Spleen (tissue), 11 donors: Measurements from ENCODE around the gene TRABD2B. TPM values are rescaled to one million over a fixed set of nuclear protein-coding genes. Genes with fewer than 3 reads are reported as not detected.

Source experiments
- DNase-seq: peaks from one replicate; pipeline ENCODE4 v3.0.0-alpha.2; 2020
- H3K27ac ChIP-seq, 8 donors: fragments of 200-600 bp; sonication (generic) in 7 of 8; 1 replicate in 4 of 8; 2 replicates in 4 of 8; pipeline versions ENCODE4 v1.5.0 to v1.8.0; 2016 to 2021; ENCODE audit warnings: inconsistent platforms in 4 of 8, mild to moderate bottlenecking in 4 of 8, moderate library complexity in 1 of 8
- H3K27me3 ChIP-seq, 7 donors: fragments of 200-600 bp; sonication (generic) in 6 of 7; replicated peaks in 1 of 7; 1 replicate in 4 of 7; 2 replicates in 3 of 7; pipeline versions ENCODE4 v1.5.0 to v1.8.0; 2016 to 2021; ENCODE audit warnings: inconsistent platforms in 3 of 7, mild to moderate bottlenecking in 1 of 7
- H3K36me3 ChIP-seq, 6 donors: fragments of 200-600 bp; sonication (generic) in 5 of 6; 1 replicate in 4 of 6; 2 replicates in 2 of 6; pipeline versions ENCODE4 v1.5.0 to v1.8.0; 2016 to 2021; ENCODE audit warnings: inconsistent platforms in 2 of 6
- H3K4me1 ChIP-seq, 6 donors: fragments of 200-600 bp; sonication (generic) in 5 of 6; 1 replicate in 3 of 6; 2 replicates in 3 of 6; pipeline versions ENCODE4 v1.5.0 to v1.8.0; 2016 to 2021; ENCODE audit warnings: inconsistent platforms in 3 of 6
- H3K4me3 ChIP-seq, 8 donors: fragments of 200-600 bp; sonication (generic) in 7 of 8; 1 replicate in 4 of 8; 2 replicates in 4 of 8; pipeline versions ENCODE4 v1.5.0 to v1.8.0; 2016 to 2021; ENCODE audit warnings: inconsistent platforms in 4 of 8, mild to moderate bottlenecking in 4 of 8, moderate library complexity in 2 of 8
- H3K9me3 ChIP-seq, 8 donors: fragments of 200-600 bp; sonication (generic) in 7 of 8; 1 replicate in 4 of 8; 2 replicates in 4 of 8; pipeline versions ENCODE4 v1.5.0 to v1.8.0; 2016 to 2021; ENCODE audit warnings: inconsistent platforms in 4 of 8
- CTCF ChIP-seq, 11 experiments: fragments of 200-600 bp in 7 of 11; fragments of 450-650 bp in 4 of 11; sonication (generic) in 4 of 11; IDR thresholded peaks in 8 of 11; conservative IDR thresholded peaks in 3 of 11; 1 replicate in 7 of 11; 2 replicates in 4 of 11; pipeline versions ENCODE4 v1.4.0 to v1.8.0; 2016 to 2021; ENCODE audit warnings: antibody characterized with exemption in 11 of 11, inconsistent platforms in 4 of 11, mild to moderate bottlenecking in 1 of 11
- POLR2A ChIP-seq, 3 donors: fragments of 450-650 bp; IDR thresholded peaks; one replicate each; pipeline ENCODE4 v1.5.1; 2017; ENCODE audit warnings: antibody characterized with exemption in 3 of 3, mild to moderate bottlenecking in 1 of 3
- POLR2AphosphoS5 ChIP-seq, 3 donors: sonication (generic); formaldehyde crosslinking; IDR thresholded peaks; one replicate each; pipeline ENCODE4 v1.5.1; 2017; ENCODE audit warnings: antibody characterized with exemption in 3 of 3
- WGBS, 5 donors: extraction: QIAGEN DNeasy Blood & Tissue Kit in 3 of 5; methylation state at CpG; one replicate each; pipeline versions ENCODE4 v1.1.5 to v1.1.7; 2013 to 2018; 5-methylcytosine and 5-hydroxymethylcytosine counted together
- intact Hi-C: fragments of 100-400 bp; cut with DNase I; formaldehyde crosslinking; loops from one replicate; pipeline ENCODE4 v1.15.0; 2023; ENCODE audit warnings: low total_unique reads
- polyA plus RNA-seq, 3 donors: library from polyadenylated mRNA; stranded (reverse); fragments of 200-250 nt; gene quantifications; one replicate each; pipeline ENCODE4 v1.2.1, GENCODE V29; 2013
- total RNA-seq, 7 donors: library from RNA; depleted of rRNA in 3 of 7; stranded (reverse); fragments of >200 nt in 3 of 7; fragmentation: NEBNext Ultra II Directional in 4 of 7; extraction: Animal tissue kit (Norgen Biotek cat#: 25700) in 4 of 7; gene quantifications; one replicate each; pipeline versions ENCODE4 v1.1.0 to v1.2.1, GENCODE V29; 2016 to 2021
- donor health status: healthy with polysubstance abuse.
- donor health status: DM: no; HTN: no; CAD: no; lungs with moderate emphysema.
- donor health status: DM: no; HTN: no; CAD: no.
- donor health status: Bipolar disorder and iron deficiency.
- donor health status: healthy.
- donor health status: DM: no; HTN: no; CAD: no.
- donor health status: DM: yes; HTN: yes; CAD: no.

The TRABD2B gene
- total and polyA plus RNA-seq, 10 donors, result 0.11 to 3.5 (median 0.64) TPM

DNA sequence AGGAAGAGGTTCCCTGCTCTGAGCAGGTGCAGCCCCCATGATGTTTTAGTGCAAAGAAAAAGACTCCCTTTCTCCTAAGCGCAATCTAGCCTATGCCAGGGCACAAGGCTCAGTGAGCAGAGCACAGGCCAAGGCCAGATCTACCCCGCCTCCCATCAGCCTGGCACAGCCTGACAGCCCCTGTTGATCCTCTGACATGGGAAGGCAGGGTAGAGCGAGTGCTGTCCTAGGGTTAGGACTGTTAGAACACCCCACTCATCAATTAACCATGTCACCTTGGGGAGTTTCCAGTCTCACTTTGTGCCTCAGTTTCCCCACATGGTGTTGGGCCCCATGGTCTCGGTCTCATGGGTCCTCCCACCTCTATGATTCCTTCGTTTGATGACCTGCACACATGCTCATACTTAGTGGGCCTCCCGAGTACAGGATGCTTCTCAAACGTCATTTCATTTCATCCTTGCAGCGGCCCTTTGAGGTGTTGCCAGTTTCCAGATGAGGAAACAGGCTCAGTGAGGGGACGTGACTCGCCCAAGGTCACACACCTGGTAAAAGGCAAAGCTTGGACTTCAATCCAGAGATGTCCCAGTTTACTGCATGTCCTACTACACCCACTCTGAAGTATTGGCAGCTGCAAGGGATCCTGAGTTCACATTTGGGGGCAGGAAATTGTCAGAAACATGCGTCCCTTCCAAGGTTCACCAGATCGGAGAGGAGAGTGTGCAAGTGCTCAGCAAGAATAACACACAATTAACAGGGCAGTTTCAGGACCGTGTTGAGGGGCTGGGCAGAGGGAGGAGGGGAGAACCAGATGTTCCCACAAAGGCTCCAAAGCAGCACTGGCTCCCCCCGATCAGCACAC, 213.3 kb downstream of the TRABD2B start:
- intact Hi-C loops, result no loop called here
- TF ChIP-seq CTCF (IDR thresholded peaks at IDR 0.05 in 8 of 11, conservative IDR thresholded peaks at IDR 0.05 in 3 of 11) (no peak), POLR2A (IDR thresholded peaks at IDR 0.05) (no peak), POLR2AphosphoS5 (IDR thresholded peaks at IDR 0.05) (no peak)

GRCh38 chr1:47782414-47783166, 214.6 kb downstream of the TRABD2B start:
- DNase-seq, result no peak
- H3K27ac ChIP-seq, result no peak overlapping the region
- TF ChIP-seq POLR2AphosphoS5 (IDR thresholded peaks at IDR 0.05) (no peak), CTCF (IDR thresholded peaks at IDR 0.05 in 8 of 11, conservative IDR thresholded peaks at IDR 0.05 in 3 of 11) (no peak), POLR2A (IDR thresholded peaks at IDR 0.05) (no peak)
- no peak overlapping the region for H3K4me3 ChIP-seq
- 64 to 82% (median 71%) methylated on average over 7 to 9 of the region's 9 CpGs for WGBS, 5 donors
- H3K9me3 ChIP-seq, result no peaks in the 10 kb centered on the region
- peaks cover 0 to 8% (median 0%) of the 10 kb centered on the region in 7 donors for H3K27me3 ChIP-seq
- intact Hi-C loops, result no loop called here
- H3K4me1 ChIP-seq, result peaks cover 0 to 10% (median 0%) of the 10 kb centered on the region in 6 donors
- no peaks in the 10 kb centered on the region for H3K36me3 ChIP-seq

More for the DNA sequence above, 213.3 kb downstream of the TRABD2B start:
- no peak for DNase-seq
- WGBS, 5 donors, result 64 to 78% (median 76%) methylated on average over 14 of the region's 14 CpGs
- H3K36me3 ChIP-seq, result no peaks in the 10 kb centered on the region
- peaks cover 0 to 2% (median 0%) of the 10 kb centered on the region in 7 donors for H3K27me3 ChIP-seq
- no peak overlapping the region for H3K4me3 ChIP-seq
- H3K9me3 ChIP-seq, result no peaks in the 10 kb centered on the region
- H3K4me1 ChIP-seq, result peaks cover 0 to 10% (median 0%) of the 10 kb centered on the region in 6 donors
- H3K27ac ChIP-seq, result no peak overlapping the region

DNA sequence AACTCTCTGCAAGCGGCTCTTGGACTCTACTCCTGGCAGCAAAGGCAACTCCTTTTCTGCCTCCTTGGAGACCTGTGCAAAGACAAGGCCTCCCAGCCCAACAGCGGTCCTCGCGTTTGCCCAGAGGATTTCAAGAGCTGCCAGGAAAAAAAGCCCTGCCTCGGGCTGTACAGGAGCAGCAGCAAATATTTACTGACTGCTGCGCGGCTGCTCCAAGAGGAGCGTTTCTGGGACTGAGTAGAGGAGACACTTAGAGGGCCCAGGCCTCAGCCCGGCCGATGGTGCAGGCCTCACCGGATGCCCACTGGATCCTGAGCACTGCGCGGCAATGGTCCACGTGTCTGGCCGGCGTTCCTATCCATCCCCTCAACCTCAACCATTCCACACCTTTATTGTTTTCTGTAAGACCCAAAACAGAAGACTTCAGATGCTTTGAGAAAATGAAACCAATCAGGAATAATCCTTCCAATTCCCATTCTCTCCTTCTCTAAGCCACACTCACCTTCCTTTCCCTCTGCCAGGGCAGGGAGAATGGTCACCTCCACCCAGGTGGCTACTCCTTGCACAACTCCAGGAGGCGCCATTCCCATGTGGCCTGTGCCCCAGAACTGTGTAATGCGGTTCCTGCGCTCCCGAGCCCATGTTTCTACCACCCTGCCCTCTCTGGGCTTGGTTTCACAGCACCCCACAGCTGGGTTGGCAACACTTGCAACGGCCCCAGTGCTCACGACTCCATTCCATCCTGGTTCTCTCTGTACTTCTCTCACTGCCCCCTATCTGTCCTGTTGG, 215.8 kb downstream of the TRABD2B start:
- WGBS, 5 donors, result 93 to 96% (median 95%) methylated on average over 21 to 22 of the region's 22 CpGs
- H3K4me3 ChIP-seq, result no peak overlapping the region
- no peak overlapping the region for H3K27ac ChIP-seq
- peaks cover 0 to 10% (median 0%) of the 10 kb centered on the region in 6 donors for H3K4me1 ChIP-seq
- H3K27me3 ChIP-seq, result peaks cover 0 to 8% (median 0%) of the 10 kb centered on the region in 7 donors
- no peak for DNase-seq
- intact Hi-C loops, result no loop called here
- no peaks in the 10 kb centered on the region for H3K9me3 ChIP-seq
- no peak for TF ChIP-seq CTCF (IDR thresholded peaks at IDR 0.05 in 8 of 11, conservative IDR thresholded peaks at IDR 0.05 in 3 of 11)
- TF ChIP-seq POLR2AphosphoS5 (IDR thresholded peaks at IDR 0.05), result no peak
- TF ChIP-seq POLR2A (IDR thresholded peaks at IDR 0.05), result no peak
- no peaks in the 10 kb centered on the region for H3K36me3 ChIP-seq
